ENCODE measurements around the gene SLCO3A1.

- TF ChIP-seq CTCF (IDR thresholded peaks at IDR 0.05 in 8 of 11, conservative IDR thresholded peaks at IDR 0.05 in 3 of 11) (no peak), POLR2A (IDR thresholded peaks at IDR 0.05) (no peak), POLR2AphosphoS5 (IDR thresholded peaks at IDR 0.05) (no peak)
Measured at GRCh38 chr15:91866371-91866905, 12.9 kb downstream of the SLCO3A1 start.
